Measurements from ENCODE around the gene ZBTB47. TPM values are rescaled to one million over a fixed set of nuclear protein-coding genes. Genes with fewer than 3 reads are reported as not detected.

ZBTB47 gene
- total RNA-seq, 1 donor from 2014 or later, result 7.6 TPM

DNA sequence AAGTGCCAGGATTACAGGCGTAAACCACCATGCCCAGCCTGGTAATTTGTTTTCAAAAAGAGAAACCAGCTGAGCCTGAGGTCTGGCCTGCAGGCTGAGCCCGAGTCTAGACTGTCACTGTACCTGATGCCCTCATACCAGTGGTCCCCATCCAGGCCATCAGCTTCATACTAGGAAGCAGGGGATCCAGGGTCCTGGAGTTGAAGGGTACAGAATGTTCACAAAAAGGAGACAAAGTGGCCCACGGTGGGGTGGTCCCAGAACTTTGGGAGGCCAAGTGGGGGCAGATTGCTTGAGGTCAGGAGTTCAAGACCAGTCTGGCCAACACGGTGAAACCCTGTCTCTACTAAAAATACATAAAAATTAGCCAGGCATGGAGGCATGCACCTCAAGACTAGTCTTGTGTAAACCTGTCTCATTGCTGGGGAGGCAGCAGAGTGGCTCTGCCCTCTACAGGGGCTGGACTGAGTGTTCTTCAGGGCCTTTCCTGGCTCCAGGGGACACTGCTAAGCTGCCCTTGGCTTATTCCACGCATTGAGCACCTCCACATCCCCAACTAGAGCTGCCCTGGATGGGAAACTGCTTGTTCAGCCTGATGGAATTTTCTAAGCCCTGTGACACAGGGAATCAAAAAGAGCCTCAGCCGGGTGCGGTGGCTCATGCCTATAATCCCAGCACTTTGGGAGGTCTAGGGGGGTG, 57.0 kb downstream of the ZBTB47 start:
- peaks cover 2% of the 10 kb centered on the region for H3K27me3 ChIP-seq (ENCODE audit: control insufficient read depth, insufficient read depth, low read length)
- FAIRE-seq, result no peak
- H3K36me3 ChIP-seq (ENCODE audit: control insufficient read depth, insufficient read depth, low read length), result no peaks in the 10 kb centered on the region
- H3K4me3 ChIP-seq (ENCODE audit: low read depth, low read length), result no peak overlapping the region
- no peak for DNase-seq (ENCODE audit: low read depth)
- TF ChIP-seq, protein P1, sequence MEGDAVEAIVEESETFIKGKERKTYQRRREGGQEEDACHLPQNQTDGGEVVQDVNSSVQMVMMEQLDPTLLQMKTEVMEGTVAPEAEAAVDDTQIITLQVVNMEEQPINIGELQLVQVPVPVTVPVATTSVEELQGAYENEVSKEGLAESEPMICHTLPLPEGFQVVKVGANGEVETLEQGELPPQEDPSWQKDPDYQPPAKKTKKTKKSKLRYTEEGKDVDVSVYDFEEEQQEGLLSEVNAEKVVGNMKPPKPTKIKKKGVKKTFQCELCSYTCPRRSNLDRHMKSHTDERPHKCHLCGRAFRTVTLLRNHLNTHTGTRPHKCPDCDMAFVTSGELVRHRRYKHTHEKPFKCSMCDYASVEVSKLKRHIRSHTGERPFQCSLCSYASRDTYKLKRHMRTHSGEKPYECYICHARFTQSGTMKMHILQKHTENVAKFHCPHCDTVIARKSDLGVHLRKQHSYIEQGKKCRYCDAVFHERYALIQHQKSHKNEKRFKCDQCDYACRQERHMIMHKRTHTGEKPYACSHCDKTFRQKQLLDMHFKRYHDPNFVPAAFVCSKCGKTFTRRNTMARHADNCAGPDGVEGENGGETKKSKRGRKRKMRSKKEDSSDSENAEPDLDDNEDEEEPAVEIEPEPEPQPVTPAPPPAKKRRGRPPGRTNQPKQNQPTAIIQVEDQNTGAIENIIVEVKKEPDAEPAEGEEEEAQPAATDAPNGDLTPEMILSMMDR (IDR thresholded peaks at IDR 0.05; ENCODE audit: insufficient read depth, low read length, severe bottlenecking), result no peak

- Histone ChIP-seq H3K27me3 (ENCODE audit: control insufficient read depth, insufficient read depth, low read length) (peaks cover 2% of the 10 kb centered on the region), H3K36me3 (ENCODE audit: control insufficient read depth, insufficient read depth, low read length) (no peaks in the 10 kb centered on the region), H3K4me3 (ENCODE audit: low read depth, low read length) (no peak overlapping the region)
- no peak for FAIRE-seq
- no peak for DNase-seq (ENCODE audit: low read depth)
- TF ChIP-seq, protein P1 (IDR thresholded peaks at IDR 0.05; ENCODE audit: insufficient read depth, low read length, severe bottlenecking), result no peak
Measured at GRCh38 chr3:42711491-42712343, 58.2 kb downstream of the ZBTB47 start.

GRCh38 chr3:42712344-42712648, 58.8 kb downstream of the ZBTB47 start:
- H3K4me3 ChIP-seq (ENCODE audit: low read depth, low read length), result no peak overlapping the region
- peaks cover 2% of the 10 kb centered on the region for H3K27me3 ChIP-seq (ENCODE audit: control insufficient read depth, insufficient read depth, low read length)
- DNase-seq (ENCODE audit: low read depth), result no peak
- H3K36me3 ChIP-seq (ENCODE audit: control insufficient read depth, insufficient read depth, low read length), result no peaks in the 10 kb centered on the region
- TF ChIP-seq, protein P1 (IDR thresholded peaks at IDR 0.05; ENCODE audit: insufficient read depth, low read length, severe bottlenecking), result no peak
- no peak for FAIRE-seq

DNA sequence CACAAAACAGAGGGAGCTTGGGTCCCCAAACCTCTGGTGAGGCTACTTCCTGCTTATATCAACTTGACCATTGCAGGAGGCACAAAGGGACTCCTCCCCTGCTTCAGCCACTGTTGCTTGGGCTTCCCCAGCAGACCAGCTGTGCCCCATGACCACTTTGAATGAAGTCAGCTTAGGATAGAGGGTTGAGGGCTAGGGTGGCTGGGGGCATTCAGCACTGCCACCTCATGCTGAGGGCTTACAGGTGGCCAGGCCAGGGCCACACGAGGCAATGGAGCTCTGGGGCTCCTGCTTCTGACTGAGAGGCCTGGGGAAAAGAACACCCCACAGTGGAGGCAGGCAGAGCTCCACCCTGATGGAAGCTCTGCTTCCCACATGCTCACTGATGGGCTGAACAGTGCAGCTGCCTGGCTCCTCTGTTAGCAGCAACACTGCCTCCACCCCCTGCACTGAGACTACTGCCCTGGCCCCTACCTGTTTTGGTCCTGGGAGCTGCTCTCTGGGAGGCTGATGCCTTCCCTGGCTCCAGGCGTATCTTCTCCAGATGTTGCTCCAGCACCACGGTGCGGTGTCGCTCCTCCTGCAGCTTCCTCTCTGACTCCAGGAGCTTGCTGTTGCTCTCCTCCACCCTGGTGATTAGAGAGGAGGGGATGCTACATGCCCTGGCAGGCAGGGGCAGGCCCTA, 59.3 kb downstream of the ZBTB47 start:
- FAIRE-seq (no peak), DNase-seq (ENCODE audit: low read depth) (no peak)
- Histone ChIP-seq H3K36me3 (ENCODE audit: control insufficient read depth, insufficient read depth, low read length) (no peaks in the 10 kb centered on the region), H3K4me3 (ENCODE audit: low read depth, low read length) (no peak overlapping the region), H3K27me3 (ENCODE audit: control insufficient read depth, insufficient read depth, low read length) (peaks cover 2% of the 10 kb centered on the region)
- TF ChIP-seq, protein P1 (IDR thresholded peaks at IDR 0.05; ENCODE audit: insufficient read depth, low read length, severe bottlenecking), result no peak

DNA sequence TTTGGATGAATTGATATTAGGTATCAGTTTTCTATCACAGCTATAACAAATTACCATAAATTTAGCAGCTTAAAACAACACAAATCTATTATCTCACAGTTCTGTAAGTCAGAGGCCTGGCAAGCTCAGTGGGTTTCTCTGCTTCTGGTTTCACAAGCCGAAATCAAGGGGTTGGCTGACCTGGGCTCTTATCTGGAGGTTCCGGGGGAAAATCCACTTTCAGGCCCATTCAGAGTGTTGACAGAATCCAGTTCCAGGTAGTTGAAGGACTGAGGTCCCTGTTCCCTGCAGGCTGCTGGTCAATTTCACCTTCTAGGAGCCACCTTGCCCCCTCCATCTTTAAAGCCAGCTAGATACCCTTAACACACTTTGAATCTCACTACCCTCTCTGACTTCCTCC, 60.2 kb downstream of the ZBTB47 start:
- H3K4me3 ChIP-seq (ENCODE audit: low read depth, low read length), result no peak overlapping the region
- FAIRE-seq (no peak), DNase-seq (ENCODE audit: low read depth) (no peak)
- H3K27me3 ChIP-seq (ENCODE audit: control insufficient read depth, insufficient read depth, low read length), result peaks cover 2% of the 10 kb centered on the region
- H3K36me3 ChIP-seq (ENCODE audit: control insufficient read depth, insufficient read depth, low read length), result no peaks in the 10 kb centered on the region
- TF ChIP-seq, protein P1 (IDR thresholded peaks at IDR 0.05; ENCODE audit: insufficient read depth, low read length, severe bottlenecking), result no peak

Measured in bronchial epithelial cell (primary cell).